Activated CD4-positive, alpha-beta T cell treated with anti-CD3 and anti-CD28 coated beads, Interleukin-2, Interleukin-4, amounts not matched to agents 100 ng/mL and 50 ng/mL, durations not matched to agents 16 hours and 8 hours (primary cell): ENCODE results near the gene VPS26C.
A peak's percentile ranks its signal among the peaks of the same experiment; 100 is the strongest.
"Not testable (repeated sequence)": the region's sequence is repeated elsewhere in the genome, so short reads cannot be mapped to it uniquely, and the experiment has no call there.

ENCODE experiments used
- DNase-seq: peaks from one replicate; pipeline ENCODE4 v3.0.0-alpha.2; 2020; ENCODE audit warnings: low spot score

The VPS26C gene

DNA sequence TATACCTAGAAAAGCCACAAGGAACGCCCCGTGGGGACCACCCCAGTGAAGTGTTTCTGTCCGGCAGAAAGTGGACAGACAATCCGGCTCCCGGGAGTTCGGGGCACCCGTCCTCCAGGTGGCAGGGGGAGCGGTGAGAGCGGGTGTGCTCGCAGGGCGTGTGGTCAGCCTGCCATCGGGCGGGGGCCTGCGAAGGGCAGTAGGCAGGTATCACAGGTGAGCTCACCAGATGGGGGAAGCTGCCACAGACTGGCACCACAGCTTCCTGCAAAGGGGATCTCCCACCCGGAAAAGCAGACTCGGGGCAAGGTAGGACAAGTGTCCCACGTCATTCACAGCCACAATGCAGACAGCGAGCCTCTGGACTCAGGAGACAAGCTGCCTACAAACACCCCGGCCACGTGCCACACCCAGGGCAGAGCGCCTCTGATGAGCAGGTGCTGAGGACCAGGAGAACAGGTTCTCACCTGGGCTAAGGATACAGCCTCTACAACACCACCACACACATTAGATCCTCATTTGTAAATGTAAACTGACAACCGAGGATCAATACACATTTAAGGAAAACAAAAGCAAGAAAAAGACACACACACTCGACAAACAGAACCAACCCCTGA lies 36.4 kb downstream of the VPS26C start:
- no peak for DNase-seq

DNA sequence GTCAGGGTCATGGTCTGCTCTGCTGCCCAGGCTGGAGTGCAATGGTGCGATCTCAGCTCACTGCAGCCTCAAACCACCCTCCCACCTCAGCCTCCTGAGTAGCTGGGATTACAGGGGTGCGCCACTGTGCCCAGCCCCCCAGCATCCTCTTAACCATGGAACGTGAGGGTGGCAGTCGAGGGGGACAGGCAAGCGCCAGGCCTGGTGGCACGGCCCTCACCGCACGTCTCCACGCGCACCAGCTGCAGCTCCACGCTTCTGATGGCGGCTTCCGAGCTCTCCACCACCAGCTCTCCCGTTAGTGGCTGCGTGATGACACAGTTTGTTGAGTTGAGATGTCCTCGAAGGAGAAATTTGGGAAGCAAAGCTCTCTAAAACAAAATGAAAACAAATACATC lies 39.1 kb downstream of the VPS26C start:
- DNase-seq: no peak

DNA sequence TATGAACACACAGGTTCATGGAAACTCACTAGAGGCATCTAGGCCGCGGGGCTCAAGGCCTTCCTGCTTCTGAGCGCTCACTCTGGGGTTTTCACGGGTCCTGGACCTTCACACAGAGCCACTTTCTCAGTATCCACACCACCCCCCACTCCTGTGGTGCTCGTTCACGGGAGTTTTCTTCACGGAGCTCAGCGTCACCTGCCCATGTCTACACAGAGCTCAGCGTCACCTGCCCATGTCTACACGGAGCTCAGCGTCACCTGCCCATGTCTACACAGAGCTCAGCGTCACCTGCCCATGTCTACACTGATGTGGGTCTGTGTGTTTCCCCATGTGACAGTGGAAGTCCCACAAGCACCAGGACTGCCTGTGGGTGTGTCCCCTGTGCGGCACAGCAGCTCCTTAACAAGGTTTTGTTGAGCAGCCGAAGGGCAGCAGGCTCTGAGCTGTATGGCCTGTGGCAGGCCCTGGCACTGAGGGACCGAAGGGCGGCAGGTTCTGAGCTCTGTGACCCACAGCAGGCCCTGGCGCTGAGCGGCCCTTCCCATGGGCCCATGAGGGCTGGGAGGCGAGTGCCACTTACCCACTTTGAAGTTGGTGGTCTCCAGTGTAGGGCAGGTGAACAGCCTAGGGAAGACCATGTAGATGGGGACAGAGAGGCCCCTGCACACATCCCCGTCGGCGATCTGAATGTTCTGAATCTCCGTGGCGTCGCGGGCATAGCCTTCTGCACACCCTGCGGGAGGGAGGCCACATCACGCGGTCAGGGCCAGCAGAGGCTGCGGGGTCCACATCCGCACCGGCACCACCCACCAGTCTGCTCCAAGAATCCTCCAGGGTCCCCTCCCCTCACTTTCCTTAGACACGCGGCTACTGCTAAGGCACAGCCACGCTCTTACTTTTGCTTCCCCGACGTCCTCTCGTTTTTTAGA lies 39.8 kb downstream of the VPS26C start:
- no peak for DNase-seq

DNA sequence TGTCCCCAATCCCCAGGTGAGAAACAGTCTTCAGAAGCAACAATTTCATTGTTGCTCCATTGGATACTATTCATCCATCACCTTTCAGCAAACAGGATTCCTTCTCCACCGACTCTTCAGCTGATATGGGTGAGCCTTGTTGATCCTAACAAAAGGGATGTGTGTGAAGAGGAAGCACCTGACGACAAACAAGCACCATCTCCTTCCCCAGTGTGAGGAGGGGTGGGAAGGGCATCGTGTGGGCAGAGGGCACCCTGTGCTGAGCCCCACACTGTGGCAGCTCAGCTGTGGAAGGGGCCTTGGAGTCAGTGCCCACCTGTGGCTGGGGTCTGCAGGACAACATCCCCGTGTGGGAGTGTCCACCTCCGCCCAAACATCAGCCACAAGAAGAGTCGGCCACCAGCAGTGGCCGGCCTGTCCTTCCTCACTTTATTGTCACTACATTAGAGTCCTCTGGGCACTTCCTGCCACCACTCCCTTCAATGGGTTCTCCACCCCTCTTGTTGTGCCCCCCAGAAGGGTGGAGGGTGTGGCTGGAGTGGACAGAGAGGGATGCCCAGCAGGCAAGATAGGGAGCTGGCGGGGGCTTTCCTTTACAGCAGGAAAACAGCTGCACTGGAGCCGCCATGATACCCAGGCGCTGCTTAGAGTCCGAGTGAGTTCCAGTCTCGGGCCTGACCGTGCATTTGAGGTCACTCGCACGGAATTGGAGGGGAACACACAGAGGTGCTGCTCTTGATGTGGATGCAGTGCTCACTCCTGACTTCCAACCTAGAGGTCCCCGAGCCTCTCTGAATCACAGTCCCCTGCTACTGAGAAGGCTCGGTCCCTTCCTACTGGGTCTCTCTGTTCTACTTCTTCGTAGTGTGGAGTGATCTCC lies 40.9 kb downstream of the VPS26C start:
- no peak for DNase-seq

DNA sequence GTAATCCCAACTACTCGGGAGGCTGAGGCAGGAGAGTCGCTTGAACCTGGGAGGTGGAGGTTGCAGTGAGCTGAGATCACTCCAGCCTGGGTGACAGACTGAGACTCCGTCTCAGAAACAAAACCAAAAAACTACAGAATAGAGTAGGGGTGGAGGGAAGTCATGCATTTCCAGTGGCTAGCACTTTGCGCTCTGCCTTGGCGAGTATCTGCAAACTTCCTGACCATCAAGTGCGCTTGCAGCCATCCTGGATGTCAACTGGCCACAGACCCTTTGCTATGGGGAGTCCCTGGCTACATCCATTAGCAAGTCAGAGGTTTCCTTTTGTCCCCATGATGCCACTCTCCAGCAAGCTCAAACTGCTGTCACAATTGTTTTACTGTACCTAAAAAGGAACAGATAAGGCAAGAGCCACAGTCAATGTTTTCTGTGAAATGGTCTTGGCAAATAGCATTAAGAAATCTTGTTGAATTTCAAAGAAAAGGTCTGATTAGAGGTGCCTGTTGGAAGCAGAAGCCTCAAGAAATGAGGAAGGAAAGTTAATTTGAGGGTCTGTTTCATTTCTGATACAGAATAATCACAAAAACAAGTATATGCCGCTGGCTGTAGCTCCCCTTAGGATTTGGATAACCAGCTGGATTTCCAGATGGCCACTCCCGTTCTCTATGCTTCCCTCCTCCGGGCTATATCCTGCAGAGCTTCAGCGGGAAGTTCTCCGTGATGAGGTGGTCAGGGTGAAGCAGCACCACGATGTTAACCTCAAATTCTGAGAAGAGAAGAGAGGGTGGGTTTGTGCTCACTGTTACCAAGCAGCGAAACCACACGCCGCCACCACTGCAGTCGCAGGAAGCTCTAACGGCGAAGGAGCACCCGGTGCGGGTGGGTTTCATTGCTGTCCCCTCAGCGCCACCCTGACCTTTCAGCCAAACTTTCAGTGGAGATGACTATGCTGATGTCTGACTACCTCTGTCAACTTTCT lies 42.0 kb downstream of the VPS26C start:
- peak; percentile 40 for DNase-seq

DNA sequence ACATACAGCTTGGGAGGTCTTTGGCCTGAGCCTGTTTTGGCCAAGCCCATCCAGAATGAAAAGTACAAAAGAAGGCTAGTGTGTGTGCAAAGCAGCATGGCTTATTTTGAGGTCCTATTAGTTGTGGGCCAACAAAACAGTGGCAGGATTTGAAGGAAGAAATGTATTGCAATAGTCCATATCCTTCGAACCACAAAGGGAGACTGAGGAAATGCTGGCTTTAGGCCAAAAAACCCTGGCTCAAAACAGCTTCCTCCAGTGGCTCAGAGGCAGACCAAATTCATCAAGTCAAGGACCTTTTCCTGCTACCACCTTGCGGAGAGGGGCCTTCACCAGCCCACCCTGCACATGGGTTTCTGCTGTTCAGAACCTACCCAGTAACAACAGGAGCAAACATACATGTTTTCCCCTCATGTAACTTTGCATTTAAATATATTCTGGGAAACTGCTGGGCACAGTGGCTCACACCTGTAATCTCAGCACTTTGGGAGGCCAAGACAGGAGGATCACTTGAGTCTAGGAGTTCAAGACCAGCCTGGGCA lies 43.3 kb downstream of the VPS26C start:
- DNase-seq: no peak

DNA sequence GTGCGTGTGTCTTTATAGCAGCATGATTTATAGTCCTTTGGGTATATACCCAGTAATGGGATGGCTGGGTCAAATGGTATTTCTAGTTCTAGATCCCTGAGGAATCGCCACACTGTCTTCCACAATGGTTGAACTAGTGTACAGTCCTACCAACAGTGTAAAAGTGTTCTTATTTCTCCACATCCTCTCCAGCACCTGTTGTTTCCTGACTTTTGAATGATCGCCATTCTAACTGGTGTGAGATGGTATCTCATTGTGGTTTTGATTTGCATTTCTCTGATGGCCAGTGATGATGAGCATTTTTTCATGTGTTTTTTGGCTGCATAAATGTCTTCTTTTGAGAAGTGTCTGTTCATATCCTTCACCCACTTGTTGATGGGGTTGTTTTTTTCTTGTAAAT lies 44.9 kb downstream of the VPS26C start:
- not testable (repeated sequence) for DNase-seq

DNA sequence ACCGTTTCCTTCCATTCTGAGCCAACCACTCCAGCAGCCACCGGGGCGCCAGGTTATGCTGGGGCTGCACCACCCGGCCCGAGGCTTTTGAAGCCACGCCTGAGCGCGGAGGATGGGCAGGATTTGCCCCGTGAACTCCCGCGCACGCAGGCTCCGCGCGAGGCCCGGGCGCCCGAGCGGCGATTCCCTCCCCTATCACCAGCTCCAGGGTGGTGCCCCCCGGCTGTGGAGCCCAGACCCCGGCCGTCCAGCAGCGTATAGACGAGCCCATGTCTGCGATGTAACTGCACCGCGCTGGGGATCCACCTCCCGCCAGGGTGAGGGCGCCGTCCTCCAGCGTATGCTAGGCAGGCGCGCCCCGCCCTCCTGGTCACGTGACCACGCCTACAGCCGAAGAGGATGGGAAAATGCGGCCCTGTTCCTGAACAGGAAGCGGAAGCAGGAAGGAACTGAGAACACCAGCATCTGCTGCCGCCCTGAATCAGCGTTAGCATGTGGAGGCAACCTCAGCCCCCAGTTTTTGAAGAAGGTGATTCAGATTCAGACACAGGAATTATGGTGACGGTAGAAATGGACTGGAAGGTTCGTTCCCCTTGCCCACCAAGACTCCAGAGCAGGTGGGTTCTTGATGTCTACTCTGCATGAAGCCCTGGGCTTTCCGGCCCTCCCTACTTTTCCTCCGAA lies 46.0 kb downstream of the VPS26C start:
- DNase-seq: peak; percentile 94

DNA sequence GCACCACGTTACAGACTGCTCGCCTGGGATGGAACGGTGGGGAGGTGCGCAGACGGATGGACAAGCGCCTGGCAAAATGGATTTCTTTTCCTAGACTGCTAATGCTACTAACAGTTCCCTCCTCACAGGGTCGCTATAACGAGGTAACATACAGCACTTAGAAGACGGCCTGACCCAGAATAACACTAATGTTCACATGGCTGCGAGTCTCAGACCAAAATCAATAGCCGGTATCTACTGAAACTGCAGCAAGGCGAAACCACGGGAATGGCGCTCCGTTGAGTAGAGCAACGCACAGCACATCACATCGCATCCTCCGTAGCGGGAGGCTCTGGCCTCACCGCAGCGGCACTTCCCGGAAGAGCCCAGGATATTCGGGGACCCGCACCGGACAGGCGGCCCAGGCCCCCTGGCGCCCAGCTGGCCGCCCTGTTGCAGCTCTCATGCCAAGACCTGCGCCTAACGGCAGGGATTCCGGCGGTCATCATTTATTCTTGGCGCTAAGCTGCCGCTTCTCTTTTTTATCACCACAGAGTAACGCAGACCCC lies 46.6 kb downstream of the VPS26C start:
- peak; percentile 45 for DNase-seq

DNA sequence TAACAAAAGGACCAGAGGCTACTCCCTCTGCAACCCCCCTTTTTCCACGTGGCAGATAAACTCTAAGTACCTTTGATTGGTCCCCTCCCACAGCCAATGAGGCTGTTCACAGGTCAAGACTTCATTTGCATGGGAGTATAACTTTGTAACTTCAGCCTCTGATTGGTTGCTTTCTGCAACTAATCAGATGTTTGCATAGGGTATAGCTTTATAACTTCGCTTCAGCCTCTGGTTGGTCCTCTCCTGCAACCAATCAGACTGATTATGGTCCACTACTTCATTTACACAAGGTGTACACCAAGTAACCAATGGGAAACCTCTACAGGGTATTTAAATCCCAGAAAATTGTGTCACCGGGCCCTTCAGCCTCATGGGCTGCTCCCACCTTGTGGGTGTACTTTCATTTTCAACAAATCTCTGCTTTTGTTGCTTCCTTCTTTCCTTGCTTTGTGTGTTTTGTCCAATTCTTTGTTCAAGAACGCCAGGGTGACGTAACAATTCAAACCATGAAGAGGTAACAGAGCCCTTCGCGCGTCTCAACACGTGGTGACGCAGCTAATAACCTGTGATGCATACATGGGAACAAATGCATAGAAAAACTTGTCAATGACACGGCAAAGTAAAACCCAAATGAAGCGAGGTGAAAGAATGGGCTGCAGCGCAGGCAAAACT lies 47.2 kb downstream of the VPS26C start:
- DNase-seq: no peak

DNA sequence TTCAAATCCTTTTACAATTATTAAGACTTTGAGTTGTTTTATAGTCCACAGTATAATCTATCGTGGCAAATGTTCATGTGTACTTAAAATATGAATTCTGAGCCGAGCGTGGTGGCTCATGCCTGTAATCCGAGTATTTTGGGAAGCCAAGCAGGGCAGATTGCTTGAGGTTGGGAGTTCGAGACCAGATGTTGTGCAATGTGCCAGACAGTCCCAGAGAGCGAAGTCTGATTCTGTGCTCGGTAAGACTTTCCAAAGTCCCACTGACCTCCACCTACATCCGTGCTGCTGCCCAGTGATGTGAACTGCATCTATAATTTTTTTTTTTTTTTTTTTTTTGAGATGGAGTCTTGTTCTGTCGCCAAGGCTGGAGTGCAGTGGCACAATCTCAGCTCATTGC lies 52.2 kb downstream of the VPS26C start:
- DNase-seq: no peak

DNA sequence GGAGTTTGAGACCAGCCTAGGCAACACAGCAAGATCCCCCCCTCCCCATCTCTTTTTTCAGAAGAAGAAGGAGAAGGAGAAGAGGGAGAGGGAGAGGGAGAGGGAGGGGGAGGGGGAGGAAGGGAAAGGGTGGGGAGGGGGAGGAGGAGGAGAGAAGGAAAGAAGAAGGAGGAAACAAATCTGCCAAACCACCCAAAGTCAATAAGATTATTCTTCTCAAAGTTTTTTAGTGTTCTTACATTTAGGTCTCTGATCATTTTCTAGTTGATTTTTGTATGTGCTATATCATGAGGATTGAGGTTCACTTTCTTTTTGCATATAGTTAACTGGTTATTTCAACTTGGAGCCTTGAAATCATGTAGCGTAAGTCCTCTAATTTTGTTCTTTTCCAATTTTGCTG lies 56.3 kb downstream of the VPS26C start:
- no peak for DNase-seq

DNA sequence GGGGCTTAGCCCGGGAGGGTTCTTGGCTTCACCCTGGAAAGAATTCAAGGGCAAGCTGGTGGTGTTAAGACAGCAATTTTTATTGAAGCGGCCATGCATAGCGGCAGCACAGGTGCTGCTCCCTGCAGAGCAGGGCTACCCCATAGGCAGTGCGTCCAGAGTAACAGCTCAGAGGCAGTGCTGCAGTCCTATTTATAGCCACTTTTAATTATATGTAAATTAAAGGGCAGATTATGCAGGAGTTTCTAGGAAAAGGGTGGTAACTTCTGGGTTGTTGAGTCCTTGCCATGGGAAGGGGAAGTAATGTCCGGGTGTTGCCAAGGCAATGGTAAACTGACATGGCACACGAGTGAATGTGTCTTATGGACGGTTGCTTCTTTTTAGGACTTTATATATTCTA lies 57.0 kb downstream of the VPS26C start:
- DNase-seq: no peak

DNA sequence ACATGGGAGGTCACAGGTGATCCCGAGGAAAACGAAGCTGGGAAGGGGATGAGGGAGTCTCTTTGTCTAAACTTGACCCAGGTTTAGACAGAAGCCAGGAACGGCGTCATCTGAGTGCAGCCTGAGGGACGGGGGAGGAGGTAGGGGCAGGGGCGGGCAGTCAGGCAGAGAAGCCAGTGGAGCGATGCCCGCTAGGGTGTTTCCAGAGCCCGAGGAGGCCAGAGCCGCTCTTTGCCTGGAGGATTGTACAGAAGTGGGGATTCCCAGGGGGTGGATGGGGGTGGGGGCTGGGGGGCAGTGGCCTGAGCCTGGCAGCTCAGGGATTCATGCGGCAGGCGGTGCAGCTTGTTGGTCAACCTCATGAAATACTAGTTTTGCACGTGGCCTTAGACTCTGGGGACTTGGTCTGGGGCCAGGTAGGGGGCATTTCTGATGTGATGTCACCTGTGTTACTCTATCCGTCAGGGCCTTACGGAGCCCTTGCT lies 58.4 kb downstream of the VPS26C start:
- no peak for DNase-seq

DNA sequence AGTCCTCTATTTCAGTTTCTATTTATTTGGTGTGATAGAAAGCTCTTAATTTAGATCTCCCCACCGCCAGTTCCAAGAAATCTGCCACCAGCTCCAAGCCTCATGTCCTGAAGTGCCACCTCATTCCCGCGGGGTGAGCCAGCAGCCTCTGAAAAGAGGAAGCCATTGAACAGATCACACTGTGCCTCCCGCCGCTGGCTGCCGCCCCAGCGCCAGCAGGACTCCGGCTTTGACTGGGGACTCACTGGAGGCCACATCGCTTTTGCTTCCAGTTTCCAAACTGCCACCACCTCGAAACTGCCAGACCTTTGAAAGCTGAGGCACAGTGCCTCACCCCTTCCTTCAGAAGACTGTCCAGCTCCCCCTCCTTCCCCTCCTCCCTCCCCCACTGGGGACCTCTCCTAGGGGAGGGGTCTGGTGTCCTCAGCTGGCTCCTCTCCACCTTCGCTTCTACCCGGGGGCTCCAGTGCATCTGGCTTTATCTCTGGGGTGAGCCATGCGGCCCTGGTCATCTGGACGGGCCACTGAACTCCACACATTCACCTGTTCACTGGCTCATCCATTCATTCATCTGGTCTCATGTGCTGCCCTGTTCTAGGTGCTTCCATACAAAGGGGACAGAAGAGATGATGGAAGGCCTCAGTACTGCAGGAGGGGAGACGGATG lies 58.9 kb downstream of the VPS26C start:
- DNase-seq: peak; percentile 30

DNA sequence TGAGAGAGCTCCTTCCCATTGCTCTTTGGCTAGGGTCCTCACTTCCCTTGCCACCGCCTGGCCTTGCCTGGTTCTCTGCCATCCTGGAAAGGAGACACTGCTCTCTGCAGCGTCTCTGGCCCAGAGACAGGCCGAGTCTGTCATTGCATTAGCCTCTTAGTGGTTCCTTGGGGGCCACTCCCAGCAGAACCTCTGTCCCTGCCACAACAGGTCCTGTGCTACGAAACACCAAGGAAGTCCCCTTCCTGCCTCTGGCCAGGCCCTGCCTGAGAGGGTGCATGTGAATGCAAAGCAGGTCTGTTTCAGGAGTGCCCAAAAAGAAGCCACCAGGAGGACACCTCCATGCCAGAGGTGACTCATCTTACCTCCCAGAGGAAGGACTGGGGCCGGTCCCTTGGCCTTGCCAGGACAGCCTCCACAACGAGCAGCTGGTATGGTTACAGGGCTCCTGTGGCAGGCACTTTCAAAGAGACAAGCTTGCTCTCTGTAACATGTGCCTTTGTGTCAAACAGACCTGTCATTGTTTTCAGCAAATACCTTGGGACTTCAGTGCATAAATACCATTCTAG lies 59.6 kb downstream of the VPS26C start:
- DNase-seq: no peak

DNA sequence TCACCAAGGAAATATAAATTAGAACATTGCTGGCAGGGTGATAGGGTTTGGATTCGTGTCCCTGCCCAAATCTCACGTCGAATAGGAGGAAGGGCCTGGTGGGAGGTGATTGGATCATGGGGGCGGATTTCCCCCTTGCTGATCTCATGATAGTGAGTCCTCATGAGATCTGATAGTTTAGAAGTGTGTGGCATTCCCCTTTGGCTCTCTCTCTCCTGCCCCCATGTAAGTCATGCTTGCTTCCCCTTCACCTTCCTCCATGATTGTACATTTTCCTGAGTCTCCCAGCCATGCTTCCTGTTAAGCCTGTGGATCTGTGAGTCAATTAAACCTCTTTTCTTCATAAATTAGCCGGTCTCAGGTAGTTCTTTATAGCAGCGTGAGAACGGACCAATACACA lies 60.6 kb downstream of the VPS26C start:
- no peak for DNase-seq

DNA sequence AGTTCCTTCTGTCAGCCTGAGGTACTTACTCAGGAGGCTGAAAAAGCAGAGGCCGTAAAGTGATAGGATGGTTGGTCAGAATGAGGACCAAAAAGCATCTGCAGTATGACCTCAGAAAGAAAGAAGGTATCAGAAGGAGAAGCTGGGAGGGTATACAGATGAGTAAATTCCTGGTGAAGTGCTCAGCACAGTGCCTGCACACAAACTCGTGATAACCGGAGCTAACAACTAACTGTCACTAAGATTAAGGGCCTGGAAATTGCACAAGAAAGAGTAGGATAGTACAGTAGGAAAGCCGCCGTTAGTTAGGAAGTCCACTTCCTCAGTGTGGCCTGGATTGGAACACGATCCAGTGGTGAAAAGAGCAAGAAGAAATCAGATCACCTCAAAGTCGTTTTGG lies 62.6 kb downstream of the VPS26C start:
- DNase-seq: no peak
